NCI-H2081 treated with DMSO at 0.1 percent for 48 hours (cell line): ENCODE measurements around the gene ITGB2.
"Not testable (repeated sequence)": the region's sequence is repeated elsewhere in the genome, so short reads cannot be mapped to it uniquely, and the experiment has no call there.

Experiments
- DNase-seq: peaks from one replicate; lab custom pipeline; 2025; lab: John Stamatoyannopoulos, UW

The ITGB2 gene

DNA sequence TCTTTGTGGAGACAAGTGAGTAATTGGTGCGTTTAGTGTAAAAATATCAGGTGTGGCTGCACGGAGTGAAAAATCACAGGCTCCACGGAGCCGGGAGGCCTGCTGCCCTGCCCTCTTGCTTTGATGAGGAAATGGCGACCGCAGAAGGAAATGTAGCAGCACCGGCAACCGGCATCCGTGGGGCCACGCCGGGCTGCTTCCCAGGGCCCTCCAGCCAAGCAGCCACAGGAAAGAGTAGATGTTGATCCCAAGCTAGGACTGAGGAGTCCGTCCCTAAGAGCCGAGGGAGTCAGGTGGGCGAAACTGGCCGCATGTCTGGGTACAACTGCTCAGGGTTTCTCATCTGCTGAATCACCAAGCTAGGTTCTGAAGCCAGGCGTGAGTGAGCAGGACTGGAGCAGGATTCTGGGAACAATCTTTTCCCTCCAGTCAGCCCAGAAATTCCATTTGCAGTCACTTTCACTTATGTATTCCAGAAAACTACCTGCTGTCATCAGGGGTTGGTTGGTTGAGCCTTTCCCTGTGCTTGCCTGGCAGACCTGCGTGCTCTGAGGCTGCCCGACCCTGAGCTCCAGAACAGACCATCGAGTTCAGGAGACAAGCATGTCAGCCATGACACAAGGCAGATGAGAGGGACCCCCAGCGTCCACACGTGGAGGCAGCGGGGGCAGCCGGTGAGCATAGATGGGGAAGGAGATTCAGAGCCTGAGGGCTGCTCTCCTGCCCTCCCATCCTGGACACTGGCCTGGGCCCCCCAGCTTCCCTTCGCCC is 5.8 kb upstream of the ITGB2 start:
- no peak for DNase-seq

GRCh38 chr21:44925378-44925755 is 4.7 kb upstream of the ITGB2 start:
- no peak for DNase-seq

- DNase-seq, result no peak
These were observed 4.1 kb upstream of the ITGB2 start for GRCh38 chr21:44924606-44925377.

DNA sequence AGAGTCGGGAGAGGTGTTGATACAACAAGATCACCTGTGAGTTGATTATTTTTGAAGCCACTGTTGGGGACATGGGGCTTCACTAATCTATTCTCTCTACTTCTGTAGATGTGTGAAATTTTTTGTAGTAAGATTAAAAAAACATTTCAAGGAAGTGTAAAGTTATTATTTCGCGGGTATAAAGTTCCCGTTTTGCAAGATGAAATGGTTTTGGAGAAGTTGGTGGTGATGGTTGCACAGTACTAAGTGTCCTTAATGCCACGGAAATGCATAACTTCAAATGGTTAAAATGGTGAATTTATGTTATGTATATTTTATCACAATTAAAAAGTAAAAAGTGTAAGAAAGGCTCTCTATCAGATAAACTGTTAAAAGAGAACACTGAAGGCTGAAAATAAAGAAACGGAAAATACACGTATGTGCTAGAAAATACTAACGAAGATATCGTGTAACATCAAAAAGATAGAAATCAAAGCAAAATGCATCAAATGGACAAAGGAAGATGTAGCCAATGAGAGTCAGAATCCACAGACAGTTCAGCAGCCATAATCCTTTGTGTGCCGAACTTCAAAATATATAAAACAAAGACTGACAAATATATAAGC is 2.9 kb upstream of the ITGB2 start:
- no peak for DNase-seq

DNA sequence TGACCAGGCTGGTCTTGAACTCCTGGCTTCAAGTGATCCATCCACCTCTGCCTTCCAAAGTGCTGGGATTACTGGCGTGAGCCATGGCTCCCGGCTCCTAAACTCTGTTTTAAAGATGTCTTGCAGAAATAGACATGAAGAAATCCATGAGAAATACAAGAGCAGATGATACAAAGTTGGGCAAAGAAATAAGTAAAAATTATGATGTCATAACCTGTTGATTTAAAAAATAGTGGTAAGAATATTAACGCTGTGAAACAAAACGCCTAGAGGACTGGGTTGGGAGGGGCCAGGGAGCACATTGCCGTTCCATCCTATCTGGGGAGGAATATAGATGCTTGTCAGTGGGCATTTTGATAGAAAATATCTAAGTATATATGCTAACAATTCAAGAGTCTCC is 1.2 kb upstream of the ITGB2 start:
- no peak for DNase-seq

- no peak for DNase-seq
These were observed 596 bp downstream of the ITGB2 start for GRCh38 chr21:44919913-44920693.

GRCh38 chr21:44919111-44919912 is 1.4 kb downstream of the ITGB2 start:
- no peak for DNase-seq

DNA sequence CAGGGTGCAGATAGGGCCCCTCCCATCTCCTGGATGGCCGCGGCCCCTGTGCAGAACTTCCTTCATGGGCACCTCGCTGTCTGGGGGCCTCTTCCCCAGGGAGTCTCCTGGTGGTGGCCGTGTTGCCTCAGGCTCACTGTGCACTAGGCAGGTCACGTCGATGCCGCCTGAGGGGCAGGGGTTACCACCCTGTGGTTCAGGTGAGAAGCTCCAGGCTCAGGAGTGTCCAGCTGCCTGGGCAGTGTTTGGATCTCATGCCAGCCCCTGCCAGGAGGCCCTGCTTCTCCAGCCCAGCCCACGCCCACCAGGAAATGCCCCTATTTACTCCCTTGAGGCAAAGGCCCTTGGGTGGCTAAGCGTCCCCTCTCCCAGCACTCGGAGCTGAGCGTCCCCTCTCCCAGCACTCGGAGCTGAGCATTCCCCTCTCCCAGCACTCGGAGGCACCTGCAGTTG is 2.1 kb downstream of the ITGB2 start:
- DNase-seq, result no peak

- DNase-seq, result no peak
These were observed 2.6 kb downstream of the ITGB2 start for GRCh38 chr21:44918107-44918470.

DNA sequence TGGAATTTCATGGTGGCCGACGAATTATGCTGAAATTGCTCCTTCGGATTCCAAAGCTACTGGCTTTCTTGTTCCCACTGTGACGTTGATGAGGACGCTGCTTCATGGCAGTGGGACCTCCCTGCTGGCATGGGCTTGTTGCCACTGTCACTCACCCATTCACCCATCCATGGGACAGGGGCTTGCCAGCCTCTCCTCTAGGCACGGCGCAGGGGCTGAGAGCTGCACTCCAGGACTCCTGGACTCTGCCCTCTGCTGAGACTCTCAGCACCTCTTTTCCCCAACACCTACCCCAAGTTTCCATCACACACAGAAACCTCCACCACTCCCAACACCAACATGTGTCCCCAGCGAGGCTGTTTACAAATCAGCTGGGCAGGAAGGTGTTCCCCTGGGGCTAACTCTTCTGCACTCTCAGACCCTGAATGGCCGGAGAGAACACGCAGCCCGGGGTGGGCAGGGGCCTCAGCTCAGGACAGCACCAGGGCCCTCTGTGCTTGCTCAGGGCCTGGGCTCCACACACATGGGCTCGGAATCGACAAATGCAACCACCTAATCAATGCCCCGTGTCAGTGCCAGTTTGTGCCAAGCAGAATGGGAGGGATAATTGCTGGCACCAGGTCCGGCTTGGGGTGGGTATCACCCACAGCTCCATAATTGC is 3.1 kb downstream of the ITGB2 start:
- no peak for DNase-seq

DNA sequence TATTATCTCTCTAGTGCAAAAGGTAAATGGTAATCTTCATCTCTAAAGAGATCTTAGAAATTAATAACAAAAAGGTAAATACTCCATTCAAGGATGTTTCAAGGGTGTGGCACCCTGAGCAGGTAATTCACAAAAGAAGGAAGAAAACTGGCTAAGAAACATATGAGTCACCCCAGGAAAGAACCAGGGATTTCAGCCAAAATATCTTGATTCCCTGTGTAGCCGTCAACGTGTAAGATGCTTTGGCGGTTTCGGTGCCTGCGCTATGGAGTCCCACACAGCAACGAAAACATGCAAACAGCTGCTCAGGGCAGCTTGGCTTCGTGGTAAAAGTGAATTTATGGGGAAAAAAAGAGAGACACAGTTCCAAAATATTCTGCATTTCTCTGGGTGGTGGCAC is 3.7 kb downstream of the ITGB2 start:
- DNase-seq, result no peak

DNA sequence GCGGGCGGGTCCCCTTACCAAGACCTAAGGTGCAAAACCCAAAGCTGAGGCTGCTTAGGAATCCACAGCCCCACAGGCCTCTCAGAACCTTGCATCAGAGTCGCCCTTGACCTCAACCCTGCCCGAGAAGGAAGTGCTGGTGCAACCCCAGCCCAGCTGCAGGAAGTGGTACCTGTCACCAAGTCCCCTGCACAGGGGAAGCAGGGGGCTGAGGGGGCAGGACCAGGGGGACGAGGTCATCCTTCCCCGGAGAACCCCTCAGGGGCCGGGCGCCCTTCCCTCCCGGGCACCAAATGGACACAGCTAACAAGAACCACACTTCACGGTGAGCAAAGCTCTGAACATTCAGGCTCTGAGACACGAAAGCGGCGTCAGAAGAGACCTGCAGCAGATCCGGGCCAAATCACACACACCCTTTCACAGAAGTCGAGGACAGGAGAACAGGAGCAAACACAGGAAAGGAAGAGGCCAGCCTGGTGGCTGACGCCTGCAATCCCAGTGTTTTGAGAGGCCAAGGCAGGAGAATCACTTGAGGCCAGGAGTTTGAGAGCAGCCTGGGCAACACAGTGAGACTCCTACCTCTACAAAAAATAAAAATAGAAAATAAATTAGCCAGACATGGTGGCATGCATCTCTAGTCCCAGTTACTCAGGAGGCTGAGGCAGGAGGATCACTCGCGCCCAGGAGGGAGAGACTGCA is 6.4 kb downstream of the ITGB2 start:
- no peak for DNase-seq

GRCh38 chr21:44913425-44914175 is 7.1 kb downstream of the ITGB2 start:
- DNase-seq, result no peak

GRCh38 chr21:44912506-44913412 is 7.9 kb downstream of the ITGB2 start:
- DNase-seq, result not testable (repeated sequence)

DNA sequence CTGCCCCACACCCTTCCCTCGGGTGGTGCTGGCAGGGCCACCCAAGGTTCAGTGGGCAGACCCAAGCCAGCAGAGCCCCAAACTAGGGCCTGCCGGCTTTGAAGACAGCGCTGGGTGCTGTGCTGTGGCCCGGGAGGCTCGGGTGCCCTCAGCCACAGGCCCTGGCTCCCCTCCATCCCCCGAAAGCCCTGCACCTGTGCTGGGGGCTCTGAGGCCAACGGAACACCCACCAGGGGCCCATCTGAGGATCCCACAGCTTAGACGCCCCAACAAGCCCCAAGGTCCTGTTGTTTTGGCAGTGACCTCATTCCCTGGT is 8.6 kb downstream of the ITGB2 start:
- no peak for DNase-seq

DNA sequence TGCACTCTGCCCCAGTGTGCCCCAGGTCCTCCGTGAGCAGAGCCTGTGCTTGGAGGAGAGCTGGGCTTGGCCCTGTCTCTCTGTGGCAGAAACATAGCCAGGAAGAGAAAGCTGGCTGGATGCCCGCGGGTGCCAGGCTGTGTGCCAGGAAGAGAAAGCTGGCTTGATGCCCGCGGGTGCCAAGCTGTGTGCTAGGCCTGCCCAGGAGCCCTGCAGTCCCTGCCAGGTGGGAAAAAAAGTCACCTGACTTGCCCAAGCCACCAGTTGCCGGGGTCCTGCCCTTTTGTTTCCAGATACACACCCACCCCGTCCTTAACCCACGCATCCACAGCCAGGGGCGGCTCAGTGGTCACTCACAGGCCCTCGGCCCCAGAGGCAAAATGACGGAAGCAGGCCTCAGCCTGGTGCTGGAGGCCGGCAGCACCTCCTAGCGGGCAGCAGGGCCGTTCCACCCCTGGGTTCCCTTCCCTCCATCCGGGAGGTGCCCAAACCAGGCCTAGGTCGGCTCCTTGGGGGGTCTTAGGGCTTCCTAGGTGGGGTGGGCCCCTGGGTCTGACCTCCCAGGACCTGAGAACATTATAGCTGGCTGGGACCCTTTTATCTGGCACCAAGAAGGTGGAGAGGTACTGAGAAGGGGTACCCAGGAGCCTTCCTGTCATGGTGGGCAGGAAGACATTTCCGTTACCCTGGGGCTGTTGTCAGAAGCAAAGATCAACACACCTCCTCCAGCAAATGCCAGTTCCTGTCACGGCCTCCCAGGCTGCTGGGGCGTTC is 9.1 kb downstream of the ITGB2 start:
- DNase-seq, result peak; percentile 12

DNA sequence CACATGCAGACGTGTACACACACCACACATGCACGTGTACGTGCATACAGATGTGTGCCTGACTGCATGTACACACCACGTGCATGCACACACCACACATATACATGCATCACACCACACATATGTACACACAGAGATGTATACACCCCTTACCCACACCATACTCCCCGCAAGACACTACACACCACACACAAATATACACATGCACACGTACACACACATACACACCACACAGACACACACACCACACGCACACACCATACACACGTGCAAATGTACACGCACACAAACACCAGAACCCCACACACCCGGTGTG is 9.7 kb downstream of the ITGB2 start:
- DNase-seq, result no peak
